LNCAP (cell line): ENCODE measurements around the gene PEAK1.

Experiments
- TF ChIP-seq, protein P1 (sequence below): fragments of 450-650 bp; IDR thresholded peaks from 2 replicates; pipeline ENCODE4 v1.5.1; 2017; ENCODE audit warnings: mild to moderate bottlenecking

Gene PEAK1, protein sequence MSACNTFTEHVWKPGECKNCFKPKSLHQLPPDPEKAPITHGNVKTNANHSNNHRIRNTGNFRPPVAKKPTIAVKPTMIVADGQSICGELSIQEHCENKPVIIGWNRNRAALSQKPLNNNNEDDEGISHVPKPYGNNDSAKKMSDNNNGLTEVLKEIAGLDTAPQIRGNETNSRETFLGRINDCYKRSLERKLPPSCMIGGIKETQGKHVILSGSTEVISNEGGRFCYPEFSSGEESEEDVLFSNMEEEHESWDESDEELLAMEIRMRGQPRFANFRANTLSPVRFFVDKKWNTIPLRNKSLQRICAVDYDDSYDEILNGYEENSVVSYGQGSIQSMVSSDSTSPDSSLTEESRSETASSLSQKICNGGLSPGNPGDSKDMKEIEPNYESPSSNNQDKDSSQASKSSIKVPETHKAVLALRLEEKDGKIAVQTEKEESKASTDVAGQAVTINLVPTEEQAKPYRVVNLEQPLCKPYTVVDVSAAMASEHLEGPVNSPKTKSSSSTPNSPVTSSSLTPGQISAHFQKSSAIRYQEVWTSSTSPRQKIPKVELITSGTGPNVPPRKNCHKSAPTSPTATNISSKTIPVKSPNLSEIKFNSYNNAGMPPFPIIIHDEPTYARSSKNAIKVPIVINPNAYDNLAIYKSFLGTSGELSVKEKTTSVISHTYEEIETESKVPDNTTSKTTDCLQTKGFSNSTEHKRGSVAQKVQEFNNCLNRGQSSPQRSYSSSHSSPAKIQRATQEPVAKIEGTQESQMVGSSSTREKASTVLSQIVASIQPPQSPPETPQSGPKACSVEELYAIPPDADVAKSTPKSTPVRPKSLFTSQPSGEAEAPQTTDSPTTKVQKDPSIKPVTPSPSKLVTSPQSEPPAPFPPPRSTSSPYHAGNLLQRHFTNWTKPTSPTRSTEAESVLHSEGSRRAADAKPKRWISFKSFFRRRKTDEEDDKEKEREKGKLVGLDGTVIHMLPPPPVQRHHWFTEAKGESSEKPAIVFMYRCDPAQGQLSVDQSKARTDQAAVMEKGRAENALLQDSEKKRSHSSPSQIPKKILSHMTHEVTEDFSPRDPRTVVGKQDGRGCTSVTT (N-terminal part only)

DNA sequence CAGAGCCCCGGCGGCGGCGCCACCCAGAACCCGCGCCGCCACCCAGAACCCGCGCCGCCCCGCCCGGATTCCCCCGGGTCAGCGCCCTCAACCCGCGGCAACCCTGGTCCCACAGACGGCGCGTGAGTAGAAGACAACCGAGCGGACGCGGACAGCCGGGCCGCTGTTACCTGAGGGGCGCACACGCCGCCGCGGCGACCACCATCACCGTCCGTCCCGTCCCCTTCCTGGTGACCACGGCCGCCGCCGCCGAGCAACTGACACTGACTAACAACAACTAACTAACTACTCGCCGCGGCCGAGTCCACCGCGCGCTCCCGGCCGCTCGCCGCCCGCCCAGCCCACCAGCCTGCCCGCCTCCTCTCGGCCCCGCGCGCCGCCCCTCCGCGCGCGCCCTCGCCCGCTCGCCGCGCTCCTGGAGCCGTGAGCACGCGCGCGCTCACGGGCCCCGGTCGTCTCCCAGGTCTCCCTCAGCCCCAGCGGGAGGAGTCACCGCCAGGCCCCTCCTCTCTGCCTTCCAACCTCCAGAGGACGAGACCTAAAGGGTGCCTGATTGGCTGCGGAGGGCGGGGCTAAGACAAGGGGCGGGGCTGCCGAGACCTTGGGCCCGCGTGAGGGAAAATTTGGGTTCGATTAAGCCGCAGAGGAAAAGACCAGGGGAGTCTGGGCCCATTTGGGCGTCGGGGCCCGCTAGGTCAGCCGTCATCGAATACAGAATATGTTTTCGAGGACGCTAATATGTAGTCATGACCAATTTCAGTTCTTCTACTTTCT, at the start of gene PEAK1:
TSS of gene PEAK1 (minus strand) at position 269 of the 774 bp plus-strand sequence. CDS start 238,178 bp downstream, outside the sequence.
- TF ChIP-seq, protein P1, sequence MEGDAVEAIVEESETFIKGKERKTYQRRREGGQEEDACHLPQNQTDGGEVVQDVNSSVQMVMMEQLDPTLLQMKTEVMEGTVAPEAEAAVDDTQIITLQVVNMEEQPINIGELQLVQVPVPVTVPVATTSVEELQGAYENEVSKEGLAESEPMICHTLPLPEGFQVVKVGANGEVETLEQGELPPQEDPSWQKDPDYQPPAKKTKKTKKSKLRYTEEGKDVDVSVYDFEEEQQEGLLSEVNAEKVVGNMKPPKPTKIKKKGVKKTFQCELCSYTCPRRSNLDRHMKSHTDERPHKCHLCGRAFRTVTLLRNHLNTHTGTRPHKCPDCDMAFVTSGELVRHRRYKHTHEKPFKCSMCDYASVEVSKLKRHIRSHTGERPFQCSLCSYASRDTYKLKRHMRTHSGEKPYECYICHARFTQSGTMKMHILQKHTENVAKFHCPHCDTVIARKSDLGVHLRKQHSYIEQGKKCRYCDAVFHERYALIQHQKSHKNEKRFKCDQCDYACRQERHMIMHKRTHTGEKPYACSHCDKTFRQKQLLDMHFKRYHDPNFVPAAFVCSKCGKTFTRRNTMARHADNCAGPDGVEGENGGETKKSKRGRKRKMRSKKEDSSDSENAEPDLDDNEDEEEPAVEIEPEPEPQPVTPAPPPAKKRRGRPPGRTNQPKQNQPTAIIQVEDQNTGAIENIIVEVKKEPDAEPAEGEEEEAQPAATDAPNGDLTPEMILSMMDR: no peak

DNA sequence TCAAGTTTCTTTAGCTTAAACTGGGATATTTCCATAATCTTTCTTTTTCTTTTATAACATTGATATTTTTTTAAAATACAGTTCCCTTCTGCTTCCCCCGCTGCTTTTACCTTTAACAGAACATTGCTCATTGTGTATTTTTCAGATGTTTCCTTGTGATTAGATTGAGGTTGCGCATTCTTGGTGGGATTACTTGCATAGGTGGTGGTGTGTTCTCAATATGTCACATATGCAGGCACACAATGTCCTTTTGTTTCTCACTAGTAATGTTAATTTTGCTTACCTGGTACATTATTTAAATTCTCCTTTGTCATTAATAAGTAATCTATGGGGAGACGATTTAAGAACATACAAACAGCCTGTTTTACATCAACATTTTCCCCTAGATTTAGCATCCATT, 49.0 kb upstream of the PEAK1 start:
- TF ChIP-seq, protein P1: no peak

DNA sequence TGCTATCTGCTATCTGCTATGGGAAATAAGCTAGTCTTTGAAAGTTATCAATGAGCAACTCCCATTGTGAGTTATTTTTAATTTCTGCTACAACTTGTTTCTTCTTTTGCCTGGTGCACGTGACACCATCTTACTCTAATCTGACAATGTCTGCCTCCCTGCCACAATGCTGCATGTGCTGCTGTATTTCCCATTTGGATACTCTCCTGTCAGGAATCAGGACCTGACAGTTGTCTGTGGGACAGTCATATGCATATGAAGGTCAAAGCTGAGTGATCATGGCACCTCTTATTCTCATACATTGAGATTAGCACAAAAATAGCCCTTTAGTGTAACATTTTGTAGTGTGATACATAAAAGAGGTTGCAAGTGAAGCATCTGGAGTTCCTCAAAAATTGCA, 46.6 kb upstream of the PEAK1 start:
- TF ChIP-seq, protein P1: no peak

DNA sequence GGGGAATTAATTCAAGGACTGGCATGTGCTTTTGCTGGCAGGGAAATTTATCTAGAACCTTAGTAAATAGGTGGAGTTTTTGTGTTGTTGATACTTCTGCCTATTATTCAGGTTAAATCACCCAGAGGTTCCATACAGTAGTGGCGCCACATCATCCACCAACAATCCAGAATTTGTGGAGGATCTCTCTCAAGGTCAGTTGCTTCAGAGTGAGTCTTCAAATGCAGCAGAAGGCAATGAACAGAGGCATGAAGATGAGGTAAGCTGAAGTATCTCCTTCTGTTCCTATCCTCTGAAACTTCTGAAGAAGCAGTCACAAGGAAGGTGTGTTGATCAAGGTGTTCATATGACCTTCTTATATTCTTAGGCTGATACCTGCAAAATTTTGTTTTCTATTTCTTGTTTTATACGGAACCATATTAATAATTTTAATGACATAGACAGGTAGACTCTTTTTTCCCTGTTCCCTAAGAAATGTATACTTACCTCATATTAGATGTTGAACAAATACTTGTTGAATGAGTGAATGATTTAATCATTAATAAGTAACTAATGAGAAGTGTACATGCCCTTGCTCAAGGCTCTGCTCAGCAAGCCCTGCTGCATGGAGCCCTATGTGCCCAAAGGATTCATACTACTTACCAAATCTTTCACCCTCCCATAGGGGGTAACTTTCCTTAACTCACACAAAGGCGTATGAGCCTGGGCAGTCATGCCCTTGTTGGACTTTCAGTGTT, 44.4 kb upstream of the PEAK1 start:
- TF ChIP-seq, protein P1: no peak

DNA sequence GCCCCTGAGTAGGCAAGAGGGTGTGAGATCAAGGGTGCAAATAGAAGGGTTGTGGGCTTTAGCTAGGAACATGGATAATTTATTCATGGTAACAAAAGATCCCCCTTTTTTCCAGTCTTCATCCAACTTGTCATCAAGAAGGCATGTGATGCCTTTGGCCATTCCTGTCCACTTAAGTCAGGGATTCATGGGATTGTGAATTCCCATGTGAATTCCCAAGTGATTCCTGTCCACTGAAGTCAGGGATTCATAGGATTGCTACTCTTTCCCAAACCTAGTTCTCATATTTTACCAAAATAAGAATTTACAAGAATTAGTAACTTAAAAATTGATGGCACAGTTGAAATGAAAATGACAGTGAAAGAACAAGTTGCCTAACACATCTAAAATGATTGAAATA, 41.6 kb upstream of the PEAK1 start:
- TF ChIP-seq, protein P1: no peak

DNA sequence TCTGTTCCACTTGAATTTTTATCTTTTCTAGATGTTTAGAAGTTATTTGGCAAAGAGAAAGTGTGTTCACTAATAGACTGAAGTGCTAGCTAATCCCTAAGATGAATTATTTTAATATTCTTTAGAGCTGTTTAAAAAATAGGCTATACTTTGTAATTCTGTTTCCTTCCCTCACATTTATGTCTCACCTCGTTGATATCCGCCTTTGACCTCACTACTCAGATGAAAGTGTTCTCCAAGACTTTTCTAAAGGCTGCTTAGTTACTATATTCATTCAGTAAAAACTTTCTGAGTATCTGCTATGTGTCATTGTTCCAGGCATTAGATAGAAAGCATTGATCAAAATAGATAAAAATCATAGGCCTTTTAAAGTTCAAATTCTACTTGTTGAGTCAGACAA, 39.1 kb upstream of the PEAK1 start:
- TF ChIP-seq, protein P1: no peak
